Stimulated activated CD4-positive, alpha-beta T cell treated with anti-CD3 and anti-CD28 coated beads, Interleukin-4, amount 100 ng/mL, for 24 hours (primary cell): ENCODE results near the gene POMT1.
"Not testable (repeated sequence)": the region's sequence is repeated elsewhere in the genome, so short reads cannot be mapped to it uniquely, and the experiment has no call there.

Source experiments
- DNase-seq: peaks from one replicate; pipeline ENCODE4 v3.0.0-alpha.2; 2020

The POMT1 gene

DNA sequence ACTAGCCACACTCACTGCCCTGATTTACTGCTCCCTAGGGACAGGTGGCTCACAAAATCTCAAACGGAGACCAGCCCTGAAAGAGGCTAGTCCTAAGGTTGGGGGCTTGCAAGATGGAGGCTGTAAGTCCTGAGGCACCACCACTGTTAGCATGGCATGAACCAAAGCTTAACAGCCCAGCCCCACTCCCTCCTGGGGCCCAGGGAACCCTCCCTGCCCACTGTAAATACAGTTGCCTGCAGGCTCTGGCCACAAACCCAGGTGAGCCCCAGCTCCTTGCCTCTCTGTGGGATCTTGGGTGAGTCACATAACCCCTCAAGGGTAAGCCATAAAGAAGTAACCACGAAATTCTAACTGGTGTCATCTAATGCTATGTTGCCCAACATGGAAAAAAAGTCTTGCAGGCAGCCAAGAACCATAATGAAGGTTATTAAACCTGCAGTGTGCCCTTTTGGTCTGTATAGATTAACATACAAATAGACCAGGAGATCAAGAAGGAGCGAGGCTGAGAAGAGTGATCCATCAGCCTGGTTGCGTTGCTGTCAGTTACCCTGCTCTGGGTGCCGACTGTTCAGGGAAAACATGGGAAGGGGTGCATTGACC lies 1.7 kb upstream of the POMT1 start:
- DNase-seq: peak; percentile 62

GRCh38 chr9:131503626-131504465 lies 1.1 kb downstream of the POMT1 start:
- peak; percentile 78 for DNase-seq

GRCh38 chr9:131505012-131505411 lies 2.3 kb downstream of the POMT1 start:
- no peak for DNase-seq

- DNase-seq: no peak
Observed at GRCh38 chr9:131511416-131511815, 8.7 kb downstream of the POMT1 start.

- no peak for DNase-seq
Observed at GRCh38 chr9:131511880-131512279, 9.2 kb downstream of the POMT1 start.

DNA sequence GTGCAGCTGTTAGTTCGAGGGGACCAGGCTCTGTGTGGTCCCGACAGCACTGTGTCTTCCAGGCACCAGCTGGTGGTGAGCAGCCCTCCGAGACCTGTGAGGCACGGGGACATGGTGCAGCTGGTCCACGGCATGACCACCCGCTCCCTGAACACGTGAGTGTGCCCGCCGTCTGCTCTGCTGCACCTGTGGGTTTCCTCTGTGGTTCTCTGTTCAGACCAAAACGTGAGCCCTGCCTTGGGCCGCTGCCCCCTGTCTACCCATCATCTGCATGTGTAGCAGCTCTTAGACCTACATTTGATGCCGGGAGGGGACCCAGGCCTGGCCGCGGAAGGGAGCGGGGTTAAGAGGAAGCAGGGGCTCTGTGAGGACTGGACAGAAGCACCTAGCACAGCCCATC lies 10.5 kb downstream of the POMT1 start:
- no peak for DNase-seq

GRCh38 chr9:131515559-131516031 lies 12.9 kb downstream of the POMT1 start:
- not testable (repeated sequence) for DNase-seq

GRCh38 chr9:131516100-131516499 lies 13.4 kb downstream of the POMT1 start:
- no peak for DNase-seq

DNA sequence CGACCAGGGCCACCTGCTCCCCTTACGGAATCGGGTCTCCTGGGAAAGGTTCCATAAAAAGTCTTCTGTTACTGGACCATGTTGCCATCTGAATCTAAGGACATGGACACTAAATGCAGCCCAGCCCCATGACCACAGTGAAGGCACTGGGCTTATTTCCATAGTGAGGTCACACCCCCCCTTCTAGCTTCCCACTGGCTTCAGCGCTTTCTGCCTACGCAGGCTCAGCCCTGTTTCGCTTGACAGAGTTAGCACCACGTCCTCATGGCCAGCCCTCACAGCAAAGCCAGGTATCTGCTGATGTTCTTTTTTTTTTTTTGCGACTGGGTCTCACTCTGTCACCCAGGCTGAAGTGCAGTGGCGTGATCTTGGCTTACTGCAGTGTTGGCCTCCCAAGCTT lies 14.2 kb downstream of the POMT1 start:
- no peak for DNase-seq

DNA sequence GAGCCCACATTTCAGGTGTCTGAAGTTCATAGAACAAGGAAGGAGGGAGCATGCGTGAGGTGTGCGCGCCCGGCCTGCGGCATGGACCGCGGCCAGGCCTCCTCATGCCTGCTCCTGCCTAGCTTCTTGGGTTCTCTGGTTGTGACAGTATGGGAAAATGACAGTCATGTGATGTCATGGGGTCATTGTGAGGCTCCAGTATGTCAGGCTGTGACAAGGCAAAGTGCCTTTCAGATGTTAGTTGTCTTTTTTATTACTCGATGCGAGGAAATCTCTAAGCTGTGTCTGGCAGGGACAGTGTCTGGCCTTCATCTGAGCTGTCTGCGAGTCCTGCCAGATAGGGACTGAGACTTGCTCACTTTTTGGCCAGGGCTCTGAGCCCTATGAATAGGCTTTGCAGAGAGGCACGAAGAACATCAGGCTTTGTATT lies 15.1 kb downstream of the POMT1 start:
- no peak for DNase-seq

DNA sequence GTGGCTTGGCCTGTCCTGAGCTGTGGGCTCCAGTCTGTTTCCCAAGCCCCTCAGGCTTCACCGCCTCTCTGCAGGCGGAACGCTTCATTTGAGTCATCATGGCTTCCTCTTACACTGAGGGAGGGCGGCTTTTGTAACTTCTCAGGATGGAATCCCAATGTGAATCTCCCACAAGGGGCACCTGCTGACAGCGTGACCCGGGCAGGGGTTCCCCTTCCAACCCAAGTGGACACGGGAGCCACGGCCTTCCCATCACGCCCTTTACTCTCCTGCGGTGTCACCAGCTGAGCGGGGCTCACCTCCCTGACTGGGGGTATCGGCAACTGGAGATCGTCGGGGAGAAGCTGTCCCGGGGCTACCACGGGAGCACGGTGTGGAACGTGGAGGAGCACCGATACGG lies 15.8 kb downstream of the POMT1 start:
- DNase-seq: no peak

- DNase-seq: no peak
Observed at GRCh38 chr9:131520503-131520902, 17.8 kb downstream of the POMT1 start.

DNA sequence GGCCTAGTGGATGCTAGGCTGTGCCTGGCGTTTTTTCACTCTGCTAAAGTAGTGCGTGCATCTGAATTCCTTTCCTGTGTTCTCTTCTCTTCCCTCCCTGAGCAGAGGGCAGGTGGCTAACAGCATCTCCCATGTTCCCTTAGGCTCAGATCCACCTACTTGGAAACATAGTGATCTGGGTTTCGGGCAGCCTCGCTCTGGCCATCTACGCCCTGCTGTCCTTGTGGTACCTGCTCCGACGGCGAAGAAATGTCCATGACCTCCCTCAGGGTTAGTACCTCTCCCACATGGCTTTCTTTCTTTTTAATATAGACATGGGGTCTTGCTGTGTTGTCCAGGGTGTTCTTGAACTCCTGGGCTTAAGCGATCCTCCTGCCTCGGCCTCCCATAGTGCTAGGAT lies 18.5 kb downstream of the POMT1 start:
- DNase-seq: no peak

- DNase-seq: no peak
Observed at GRCh38 chr9:131521822-131522221, 19.1 kb downstream of the POMT1 start.

DNA sequence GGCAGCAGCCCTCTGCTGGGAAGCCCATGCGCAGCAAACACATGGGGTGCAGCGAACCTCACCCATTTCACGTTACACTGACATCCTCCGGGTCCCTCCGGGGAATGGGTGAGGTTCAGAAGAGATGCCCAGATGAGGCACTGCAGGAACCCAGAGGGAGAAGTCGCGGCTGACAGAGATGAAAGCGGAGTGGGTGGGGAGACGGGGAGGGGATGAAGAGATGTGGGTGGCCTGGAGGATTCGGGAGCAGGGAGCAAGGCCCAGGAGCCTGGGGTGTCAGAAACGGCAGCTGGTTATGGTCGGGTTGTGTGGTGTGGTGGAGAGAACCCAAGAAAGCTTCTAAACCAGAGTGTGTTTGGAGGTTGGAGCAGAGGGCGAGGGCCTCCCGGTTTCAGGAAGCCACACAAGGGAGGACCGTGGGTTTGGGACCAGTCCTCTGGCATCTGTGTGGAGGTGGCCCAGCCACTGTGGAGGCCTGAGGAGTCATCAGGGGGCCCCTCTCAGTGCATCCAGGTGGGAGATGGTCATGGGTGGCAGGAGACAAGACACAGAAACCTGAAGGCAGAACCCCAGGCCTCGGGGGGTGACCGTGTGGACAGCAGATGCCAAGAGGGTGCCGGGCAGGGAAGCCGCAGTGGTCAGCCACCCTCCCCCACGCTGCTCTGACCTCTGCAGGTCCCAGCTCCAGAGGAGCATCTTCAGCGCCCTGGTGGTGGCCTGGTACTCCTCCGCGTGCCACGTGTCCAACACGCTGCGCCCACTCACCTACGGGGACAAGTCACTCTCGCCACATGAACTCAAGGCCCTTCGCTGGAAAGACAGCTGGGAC lies 19.8 kb downstream of the POMT1 start:
- no peak for DNase-seq

DNA sequence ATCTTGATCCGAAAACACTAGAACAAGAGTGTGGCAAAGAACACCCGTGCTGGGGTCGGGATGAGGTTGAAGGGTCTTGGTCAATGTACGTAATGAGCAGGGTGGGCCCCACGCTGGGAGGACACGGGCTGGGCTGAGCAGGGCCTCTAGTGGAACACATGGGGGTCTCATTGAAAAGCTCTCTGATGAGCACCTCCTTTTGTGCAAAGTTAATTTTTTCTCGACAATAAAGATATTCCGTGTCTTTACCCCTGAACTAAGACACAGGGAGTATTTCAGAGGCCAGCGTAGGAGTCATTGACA lies 20.3 kb downstream of the POMT1 start:
- no peak for DNase-seq

- no peak for DNase-seq
Observed at GRCh38 chr9:131523451-131524435, 21.0 kb downstream of the POMT1 start.

GRCh38 chr9:131524665-131525315 lies 22.1 kb downstream of the POMT1 start:
- no peak for DNase-seq

- DNase-seq: no peak
Observed at GRCh38 chr9:131525643-131526565, 23.2 kb downstream of the POMT1 start.

DNA sequence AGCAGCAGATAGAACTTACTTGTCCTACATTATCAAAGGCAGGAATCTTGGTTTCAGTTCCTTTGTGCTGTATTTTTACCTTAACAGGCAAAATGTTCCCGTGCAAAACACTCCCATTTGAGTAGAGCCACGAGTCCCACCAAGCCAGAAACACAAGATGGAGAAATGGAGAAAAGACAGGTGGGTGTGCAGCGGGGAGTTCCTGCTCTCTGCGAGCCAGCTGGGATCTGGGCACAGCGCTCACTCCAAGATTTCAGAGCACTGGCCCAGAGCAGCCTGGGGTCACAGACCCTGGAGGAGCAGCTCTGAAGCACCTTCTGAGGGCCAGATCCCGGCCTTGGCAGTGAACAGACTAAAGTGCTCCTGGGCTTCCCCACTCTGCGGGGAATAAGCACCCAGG lies 25.5 kb downstream of the POMT1 start:
- no peak for DNase-seq
